ENCODE measurements around the gene GLI3.

GLI3 gene

DNA sequence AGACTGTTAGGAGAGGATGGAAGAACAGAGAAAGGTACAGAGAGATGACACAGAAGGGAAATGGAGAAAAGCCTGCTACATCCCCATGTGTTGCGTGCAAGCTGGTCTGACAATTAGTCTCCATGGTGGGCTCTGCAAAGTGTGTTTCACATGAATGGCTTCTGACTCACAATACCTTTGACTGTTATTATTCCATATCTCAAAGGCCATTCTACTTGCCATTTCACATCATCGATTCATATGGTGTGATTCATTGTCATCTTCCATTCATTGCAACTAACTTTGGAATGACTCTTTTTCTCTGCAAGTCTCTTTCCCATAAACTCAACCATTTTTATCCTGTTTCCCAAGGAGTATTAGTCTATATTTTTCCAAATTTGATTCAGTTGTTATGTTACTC is 325.2 kb downstream of the GLI3 start:
- no peak for DNase-seq

All from activated CD4-positive, alpha-beta T cell treated with anti-CD3 and anti-CD28 coated beads, Interleukin-2, amount 50 U/mL, for 16 hours (primary cell).